Measurements from ENCODE around the gene CCDC188. TPM values are rescaled to one million over a fixed set of nuclear protein-coding genes. Genes with fewer than 3 reads are reported as not detected.
A peak's percentile ranks its signal among the peaks of the same experiment; 100 is the strongest.

Gene CCDC188
- total and polyA plus RNA-seq, 10 of the 15 experiments (the other 5 are each of a cell fraction or from before 2014, with no cell fraction given): not detected

- TF ChIP-seq SMARCA5 (IDR thresholded peaks at IDR 0.05) (peak; percentile 42; the same call in 1 of the 2 replicates), CEBPB (IDR thresholded peaks at IDR 0.05; ENCODE audit: borderline replicate concordance in 1 of 2, low read depth in 2 of 2, low read length in 2 of 2) (no peak), ZNF592 (IDR thresholded peaks at IDR 0.05) (no peak; the same call in 1 of the 2 replicates), NR2C2 (IDR thresholded peaks at IDR 0.05; ENCODE audit: borderline replicate concordance, control insufficient read depth, insufficient read length, low read depth) (peak; percentile 67), MTA2 (IDR thresholded peaks at IDR 0.05; ENCODE audit: low read depth) (peak; percentile 76), MXI1 (IDR thresholded peaks at IDR 0.05; ENCODE audit: low read depth, low read length) (peak; percentile 91), CBX3 (IDR thresholded peaks at IDR 0.05; ENCODE audit: borderline replicate concordance, low read depth) (no peak), USF1 (IDR thresholded peaks at IDR 0.05; ENCODE audit: borderline replicate concordance, extremely low read length, insufficient read depth, low read depth, low read length) (peak; percentile 38), IRF3 (IDR thresholded peaks at IDR 0.05) (no peak), FOXK2 (IDR thresholded peaks at IDR 0.05) (peak; percentile 44; the same call in 1 of the 2 replicates), PBX3 (IDR thresholded peaks at IDR 0.05; ENCODE audit: insufficient replicate concordance, low read depth, low read length) (peak; percentile 16), ZBED1 (IDR thresholded peaks at IDR 0.05; ENCODE audit: borderline replicate concordance) (no peak), TCF12 (IDR thresholded peaks at IDR 0.05; ENCODE audit: low read depth, low read length) (no peak), NFYB (IDR thresholded peaks at IDR 0.05; ENCODE audit: insufficient read depth, low read depth, low read length) (no peak; the same call in 1 of the 2 replicates), NBN (IDR thresholded peaks at IDR 0.05) (peak; percentile 74), NFXL1 (IDR thresholded peaks at IDR 0.05; ENCODE audit: borderline replicate concordance) (no peak), NR2F1 (conservative IDR thresholded peaks at IDR 0.05) (peak; percentile 100), USF2 (IDR thresholded peaks at IDR 0.05; ENCODE audit: borderline replicate concordance, low read depth, low read length) (no peak), E4F1 (IDR thresholded peaks at IDR 0.05; ENCODE audit: borderline replicate concordance, partially characterized antibody) (peak; percentile 59)
Measured at GRCh38 chr22:20116951-20117632, 33.8 kb downstream of the CCDC188 start, which contains the start of gene TRMT2A (continued).

All from GM12878 (cell line).